ENCODE measurements around the gene LDLRAD4.

The LDLRAD4 gene

DNA sequence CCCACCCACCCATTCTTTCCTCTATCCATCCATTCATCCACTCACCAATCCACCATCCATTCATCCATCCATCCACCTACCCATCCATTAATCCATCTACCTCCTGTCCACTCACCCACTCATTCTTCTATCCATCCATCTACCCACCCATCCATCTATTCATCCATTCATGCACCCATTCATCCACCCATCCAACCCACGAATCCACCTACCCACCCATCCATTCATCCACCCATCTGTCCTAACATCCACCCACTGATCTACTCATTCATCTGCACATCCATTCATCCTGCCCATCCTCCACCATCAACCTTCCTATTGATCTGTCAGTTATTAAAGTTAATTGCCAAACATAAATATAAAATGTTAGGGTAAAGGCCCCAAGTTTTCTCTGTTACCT, 25.6 kb downstream of the LDLRAD4 start:
- no peak for DNase-seq (ENCODE audit: low read depth in 1 of 2, low spot score in 1 of 2)
- Histone ChIP-seq H3K27me3 (ENCODE audit: insufficient read depth, poor library complexity, severe bottlenecking) (no peaks in the 10 kb centered on the region), H3K27ac (replicated peaks) (no peak overlapping the region)

DNA sequence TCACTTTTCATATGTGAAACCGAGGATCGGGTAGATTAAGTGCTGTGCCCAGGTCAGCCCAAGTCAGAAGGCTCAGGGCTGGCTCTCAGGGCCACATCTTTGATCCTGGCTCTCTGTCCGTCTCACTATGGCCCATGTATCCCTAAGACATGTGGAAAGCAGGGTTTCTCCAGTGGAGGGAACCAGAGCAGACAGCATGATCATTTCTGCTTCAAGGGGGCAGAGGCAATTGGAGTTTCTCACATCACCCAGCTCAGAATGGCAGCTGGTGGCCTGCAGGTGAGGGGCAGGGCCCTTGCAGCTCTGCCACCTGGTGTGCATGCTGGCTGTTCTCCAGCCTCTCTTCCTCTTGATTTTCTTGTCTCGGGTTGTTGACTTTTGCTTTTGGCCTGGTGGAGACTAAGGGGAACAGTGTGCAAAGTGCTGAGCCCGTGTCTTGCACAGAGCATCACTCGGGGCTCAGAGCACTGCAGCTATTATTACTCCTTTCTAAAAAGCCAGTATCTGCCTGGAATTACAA, 27.0 kb downstream of the LDLRAD4 start:
- Histone ChIP-seq H3K27ac (replicated peaks) (no peak overlapping the region), H3K27me3 (ENCODE audit: insufficient read depth, poor library complexity, severe bottlenecking) (peaks cover 7% of the 10 kb centered on the region), H3K4me3 (replicated peaks; ENCODE audit: insufficient read depth, low read length) (no peak overlapping the region)
- DNase-seq (ENCODE audit: low read depth in 1 of 2, low spot score in 1 of 2) = no peak
- TF ChIP-seq CTCF (IDR thresholded peaks at IDR 0.05; ENCODE audit: insufficient read depth, low read length) = no peak
- TF ChIP-seq, protein P1, sequence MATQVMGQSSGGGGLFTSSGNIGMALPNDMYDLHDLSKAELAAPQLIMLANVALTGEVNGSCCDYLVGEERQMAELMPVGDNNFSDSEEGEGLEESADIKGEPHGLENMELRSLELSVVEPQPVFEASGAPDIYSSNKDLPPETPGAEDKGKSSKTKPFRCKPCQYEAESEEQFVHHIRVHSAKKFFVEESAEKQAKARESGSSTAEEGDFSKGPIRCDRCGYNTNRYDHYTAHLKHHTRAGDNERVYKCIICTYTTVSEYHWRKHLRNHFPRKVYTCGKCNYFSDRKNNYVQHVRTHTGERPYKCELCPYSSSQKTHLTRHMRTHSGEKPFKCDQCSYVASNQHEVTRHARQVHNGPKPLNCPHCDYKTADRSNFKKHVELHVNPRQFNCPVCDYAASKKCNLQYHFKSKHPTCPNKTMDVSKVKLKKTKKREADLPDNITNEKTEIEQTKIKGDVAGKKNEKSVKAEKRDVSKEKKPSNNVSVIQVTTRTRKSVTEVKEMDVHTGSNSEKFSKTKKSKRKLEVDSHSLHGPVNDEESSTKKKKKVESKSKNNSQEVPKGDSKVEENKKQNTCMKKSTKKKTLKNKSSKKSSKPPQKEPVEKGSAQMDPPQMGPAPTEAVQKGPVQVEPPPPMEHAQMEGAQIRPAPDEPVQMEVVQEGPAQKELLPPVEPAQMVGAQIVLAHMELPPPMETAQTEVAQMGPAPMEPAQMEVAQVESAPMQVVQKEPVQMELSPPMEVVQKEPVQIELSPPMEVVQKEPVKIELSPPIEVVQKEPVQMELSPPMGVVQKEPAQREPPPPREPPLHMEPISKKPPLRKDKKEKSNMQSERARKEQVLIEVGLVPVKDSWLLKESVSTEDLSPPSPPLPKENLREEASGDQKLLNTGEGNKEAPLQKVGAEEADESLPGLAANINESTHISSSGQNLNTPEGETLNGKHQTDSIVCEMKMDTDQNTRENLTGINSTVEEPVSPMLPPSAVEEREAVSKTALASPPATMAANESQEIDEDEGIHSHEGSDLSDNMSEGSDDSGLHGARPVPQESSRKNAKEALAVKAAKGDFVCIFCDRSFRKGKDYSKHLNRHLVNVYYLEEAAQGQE (IDR thresholded peaks at IDR 0.05; ENCODE audit: insufficient replicate concordance, low read depth) = no peak
- TF ChIP-seq GABPA (IDR thresholded peaks at IDR 0.05; ENCODE audit: low read depth) = no peak
- TF ChIP-seq POLR2AphosphoS5 (IDR thresholded peaks at IDR 0.05; ENCODE audit: low read depth) = no peak
- TF ChIP-seq SPI1 (IDR thresholded peaks at IDR 0.05; ENCODE audit: borderline replicate concordance, low read depth) = no peak

More for the DNA sequence above, 25.6 kb downstream of the LDLRAD4 start:
- H3K4me3 ChIP-seq (replicated peaks; ENCODE audit: insufficient read depth, low read length) = no peak overlapping the region
- TF ChIP-seq POLR2AphosphoS5 (IDR thresholded peaks at IDR 0.05; ENCODE audit: low read depth) (no peak), GABPA (IDR thresholded peaks at IDR 0.05; ENCODE audit: low read depth) (no peak), CTCF (IDR thresholded peaks at IDR 0.05; ENCODE audit: insufficient read depth, low read length) (no peak), SPI1 (IDR thresholded peaks at IDR 0.05; ENCODE audit: borderline replicate concordance, low read depth) (no peak)
- TF ChIP-seq, protein P1 (IDR thresholded peaks at IDR 0.05; ENCODE audit: insufficient replicate concordance, low read depth) = no peak

DNA sequence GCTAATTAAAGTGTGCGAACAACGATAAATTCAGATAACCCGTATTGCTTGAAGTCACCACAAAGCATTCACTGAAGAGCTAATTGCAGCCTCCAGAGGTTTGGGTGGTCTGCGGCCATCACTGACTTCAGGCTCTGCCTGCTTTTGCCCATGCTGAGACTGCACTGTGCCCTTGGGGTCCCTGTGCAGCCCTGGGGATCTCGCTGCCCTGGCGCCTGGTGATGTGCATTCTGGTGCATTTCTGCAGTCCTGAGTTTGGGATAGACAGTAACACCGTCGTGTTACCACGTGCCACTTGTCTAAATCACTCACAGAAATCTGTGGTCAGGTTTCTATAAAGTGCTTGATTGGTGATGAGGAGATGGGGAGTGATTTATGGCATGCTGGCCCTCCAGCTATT, 27.6 kb downstream of the LDLRAD4 start:
- Histone ChIP-seq H3K27ac (replicated peaks) (no peak overlapping the region), H3K27me3 (ENCODE audit: insufficient read depth, poor library complexity, severe bottlenecking) (peaks cover 7% of the 10 kb centered on the region), H3K4me3 (replicated peaks; ENCODE audit: insufficient read depth, low read length) (no peak overlapping the region)
- TF ChIP-seq POLR2AphosphoS5 (IDR thresholded peaks at IDR 0.05; ENCODE audit: low read depth) (no peak), GABPA (IDR thresholded peaks at IDR 0.05; ENCODE audit: low read depth) (no peak), CTCF (IDR thresholded peaks at IDR 0.05; ENCODE audit: insufficient read depth, low read length) (no peak), SPI1 (IDR thresholded peaks at IDR 0.05; ENCODE audit: borderline replicate concordance, low read depth) (no peak)
- TF ChIP-seq, protein P1 (IDR thresholded peaks at IDR 0.05; ENCODE audit: insufficient replicate concordance, low read depth) = no peak
- DNase-seq (ENCODE audit: low read depth in 1 of 2, low spot score in 1 of 2) = no peak

Measured in HL-60 (cell line).